Measurements from ENCODE around the gene SLC1A2.

The SLC1A2 gene

DNA sequence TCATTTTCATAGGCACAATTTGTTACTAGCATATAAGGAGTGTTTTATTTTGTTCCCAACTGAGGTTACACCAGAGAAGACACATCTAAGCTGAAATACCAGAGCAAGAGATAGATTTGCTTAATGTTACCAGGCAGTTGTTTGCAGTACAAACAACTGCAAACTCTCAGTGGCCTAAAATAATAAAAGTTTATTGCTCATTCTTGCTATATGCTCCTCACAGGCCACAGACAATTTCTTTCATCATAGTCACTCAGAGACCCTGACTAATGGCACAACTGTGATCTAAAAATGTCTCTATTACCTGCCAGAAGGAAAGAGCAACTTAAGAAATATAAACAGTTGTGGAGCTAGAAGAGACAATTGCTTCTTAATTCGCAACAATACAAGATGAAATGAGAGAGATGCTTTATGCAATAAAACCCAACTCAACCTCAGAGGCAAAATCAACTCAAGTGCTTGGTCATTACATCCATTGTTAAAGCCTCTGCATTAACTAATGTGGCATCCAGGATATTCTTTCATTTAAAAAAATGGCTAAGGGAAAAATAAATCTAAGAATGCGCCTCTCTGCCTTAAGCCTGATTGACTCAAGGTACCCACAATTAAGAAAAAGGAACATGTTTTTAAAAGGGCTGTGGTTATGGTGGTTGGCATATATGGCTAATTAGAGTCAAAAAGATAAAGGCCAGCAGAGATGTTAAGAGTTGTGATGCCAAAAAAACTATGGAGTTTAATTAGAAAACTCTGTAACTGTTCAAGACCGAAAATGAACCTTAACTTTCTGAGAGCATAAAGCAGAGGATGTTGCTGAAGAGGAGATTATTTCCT, 176.7 kb downstream of the SLC1A2 start:
- no peak overlapping the region for H3K4me3 ChIP-seq (ENCODE audit: low read depth, low read length)
- POLR2A ChIA-PET: no interaction called here
- DNase-seq (ENCODE audit: low read depth, low spot score): no peak
- no peak for TF ChIP-seq CTCF (IDR thresholded peaks at IDR 0.05; ENCODE audit: insufficient read depth, low read length, missing control alignments)
- CTCF ChIA-PET: interaction anchor here (1.0 kb wide), 1 partner anchor 151 kb away, joined by 3 read pairs; no protein-coding TSS in a partner anchor

- no peak for DNase-seq (ENCODE audit: low read depth, low spot score)
- CTCF ChIA-PET: interaction anchor here (1.0 kb wide), 1 partner anchor 152 kb away, joined by 3 read pairs; no protein-coding TSS in a partner anchor
- POLR2A ChIA-PET: no interaction called here
- no peak overlapping the region for H3K4me3 ChIP-seq (ENCODE audit: low read depth, low read length)
- TF ChIP-seq CTCF (IDR thresholded peaks at IDR 0.05; ENCODE audit: insufficient read depth, low read length, missing control alignments): no peak
Measured at GRCh38 chr11:35241531-35241930, 177.8 kb downstream of the SLC1A2 start.

DNA sequence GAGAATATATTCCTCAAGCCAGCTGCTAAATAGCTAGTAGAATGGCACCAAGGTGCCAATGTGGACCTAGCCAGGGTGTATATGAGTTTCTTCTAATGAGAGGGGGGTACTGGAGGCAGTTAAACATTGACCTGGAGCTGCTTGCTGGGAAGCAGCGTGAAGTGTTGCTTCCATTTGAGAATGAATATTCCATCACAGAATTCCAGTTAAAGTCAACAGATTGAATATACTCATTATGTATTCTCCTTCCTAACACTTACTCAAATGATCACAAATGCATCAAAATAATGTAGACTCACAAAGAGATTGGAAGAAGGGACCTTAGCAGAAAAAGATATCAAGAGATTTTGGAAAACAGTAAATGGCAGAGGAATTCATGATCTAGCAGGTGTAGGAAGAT, 178.3 kb downstream of the SLC1A2 start:
- ChIA-PET POLR2A (no interaction called here), CTCF (interaction anchor here (1.2 kb wide), 1 partner anchor 13 kb away, joined by 3 read pairs; no protein-coding TSS in a partner anchor)
- H3K4me3 ChIP-seq (ENCODE audit: low read depth, low read length): no peak overlapping the region
- DNase-seq (ENCODE audit: low read depth, low spot score): no peak
- no peak for TF ChIP-seq CTCF (IDR thresholded peaks at IDR 0.05; ENCODE audit: insufficient read depth, low read length, missing control alignments)

DNA sequence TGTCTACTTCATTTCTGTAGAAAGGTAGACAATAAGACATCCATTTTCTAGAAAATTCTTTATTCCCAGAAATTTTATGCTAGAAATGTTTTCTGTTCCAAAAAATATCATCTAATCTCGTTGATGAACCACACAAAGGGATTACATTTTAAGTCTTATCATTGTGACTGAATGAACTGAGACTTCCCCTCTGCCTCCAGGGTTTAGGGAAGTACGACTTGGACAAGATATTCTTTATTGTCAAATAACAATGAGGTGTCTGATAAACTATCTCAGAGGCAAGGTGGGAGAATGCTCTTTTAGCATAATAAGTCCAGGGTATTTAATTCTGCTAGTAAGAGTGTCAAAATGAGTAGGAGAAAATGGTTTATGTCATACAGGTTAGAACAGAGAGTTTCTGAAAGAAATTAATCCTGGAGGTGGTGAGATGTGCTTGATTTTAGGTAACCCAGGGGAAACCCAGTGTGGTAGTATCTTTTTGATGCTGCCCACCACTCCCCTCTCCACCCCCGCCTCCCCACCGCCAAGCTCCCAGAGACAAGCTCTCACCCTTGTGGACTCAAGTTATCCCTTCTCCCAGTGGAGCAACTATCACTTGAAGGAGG, 179.8 kb downstream of the SLC1A2 start:
- no peak for TF ChIP-seq CTCF (IDR thresholded peaks at IDR 0.05; ENCODE audit: insufficient read depth, low read length, missing control alignments)
- POLR2A ChIA-PET: no interaction called here
- no peak overlapping the region for H3K4me3 ChIP-seq (ENCODE audit: low read depth, low read length)
- no peak for DNase-seq (ENCODE audit: low read depth, low spot score)
- CTCF ChIA-PET: interaction anchor here (0.9 to 1.0 kb wide), 2 partner anchors 10 to 260 kb away, joined by 3 to 4 read pairs; no protein-coding TSS in a partner anchor

GRCh38 chr11:35238882-35239281, 180.5 kb downstream of the SLC1A2 start:
- DNase-seq (ENCODE audit: low read depth, low spot score): no peak
- ChIA-PET POLR2A (no interaction called here), CTCF (interaction anchor here (0.7 to 2.9 kb wide), 4 partner anchors 8 to 259 kb away, joined by 3 to 11 read pairs (median 4); no protein-coding TSS in a partner anchor)
- no peak overlapping the region for H3K4me3 ChIP-seq (ENCODE audit: low read depth, low read length)
- TF ChIP-seq CTCF (IDR thresholded peaks at IDR 0.05; ENCODE audit: insufficient read depth, low read length, missing control alignments): no peak
